HCT116 (cell line): Measurements from ENCODE around the gene CSH2. TPM values are rescaled to one million over a fixed set of nuclear protein-coding genes. Genes with fewer than 3 reads are reported as not detected.

Experiments used
- ATAC-seq: fragments of 200-7000 bp; cut with Tn5 transposase; 2 replicates; pipeline ENCODE4 v1.9.1; 2020; ENCODE audit warnings: mild to moderate bottlenecking, moderate library complexity
- BruUV-seq: library from RNA; stranded (reverse); fragments of 400-500 nt; replicated peaks from 2 replicates; lab custom pipeline; 2021; lab: Mats Ljungman, UMichigan
- CTCF ChIA-PET: fragments of 300-600 bp; sonication (Branson Sonifier 250); formaldehyde crosslinking; loops from one replicate; lab custom pipeline; 2021; ENCODE audit warnings: antibody characterized with exemption; lab: Charles Lee
- POLR2A ChIA-PET: fragments of 300-600, 350-600 bp; sonication (Branson Sonifier 250); formaldehyde crosslinking; loops from one replicate; lab custom pipeline; 2021; ENCODE audit warnings: antibody characterized with exemption; lab: Charles Lee
- RAD21 ChIA-PET, 2 experiments: fragments of 300-600 bp; sonication (Branson Sonifier 250); formaldehyde crosslinking; loops; one replicate each; lab custom pipeline; 2023; ENCODE audit warnings: low total read pairs in 2 of 2; ENCODE audit not compliant: uncharacterized antibody in 2 of 2, unreplicated experiment in 2 of 2, low non-redundant PET in 1 of 2; lab: Charles Lee
- DNase-seq: peaks from one replicate; pipeline ENCODE4 v3.0.0-alpha.2; 2010; ENCODE audit warnings: low read depth, low spot score
- H2AFZ ChIP-seq: fragments of 200-600 bp; shearing (Covaris generic), sonication (generic); 2 replicates; pipeline ENCODE4 v1.6.1; 2017; ENCODE audit warnings: low read depth, mixed run types, mixed read lengths, antibody characterized with exemption, low read length; ENCODE audit not compliant: poor library complexity, severe bottlenecking
- H3K27ac ChIP-seq: 2 replicates; pipeline ENCODE4 v1.5.1; 2012; ENCODE audit warnings: low read depth, low read length
- H3K27me3 ChIP-seq: fragments of 200-600 bp; sonication (generic); 2 replicates; pipeline ENCODE4 v1.6.1; 2016; ENCODE audit warnings: mixed run types, low read length, mixed read lengths; ENCODE audit not compliant: insufficient read depth
- H3K36me3 ChIP-seq, 2 experiments: fragments of 200-500 bp in 1 of 2; fragments of 200-600 bp in 1 of 2; sonication (Bioruptor generic) in 1 of 2; sonication (generic) in 1 of 2; 2 replicates each; pipeline versions ENCODE4 v1.5.1 to v1.6.1; 2014 to 2016; ENCODE audit warnings: low read length in 2 of 2, inconsistent platforms in 1 of 2, mixed read lengths in 1 of 2, mixed run types in 1 of 2; ENCODE audit not compliant: insufficient read depth in 2 of 2, control insufficient read depth in 1 of 2
- H3K4me1 ChIP-seq, 2 experiments: fragments of 200-600 bp in 1 of 2; sonication (generic) in 1 of 2; 2 replicates each; pipeline versions ENCODE4 v1.5.1 to v1.6.1; 2012 to 2017; ENCODE audit warnings: low read length in 2 of 2, inconsistent platforms in 1 of 2, mild to moderate bottlenecking in 1 of 2, mixed read lengths in 1 of 2, mixed run types in 1 of 2, moderate library complexity in 1 of 2; ENCODE audit not compliant: insufficient read depth in 2 of 2, control insufficient read depth in 1 of 2
- H3K4me2 ChIP-seq: fragments of 200-600 bp; sonication (generic); 2 replicates; pipeline ENCODE4 v1.6.1; 2017; ENCODE audit warnings: mixed run types, low read length, mixed read lengths
- H3K4me3 ChIP-seq, 2 experiments: fragments of 200-600 bp in 1 of 2; sonication (generic) in 1 of 2; replicated peaks in 1 of 2; 2 replicates each; pipeline ENCODE4 v1.5.1; 2011 to 2016; ENCODE audit warnings: low read length in 2 of 2, control low read depth in 1 of 2, low read depth in 1 of 2, mild to moderate bottlenecking in 1 of 2, mixed read lengths in 1 of 2, mixed run types in 1 of 2
- H3K79me2 ChIP-seq: fragments of 200-600 bp; sonication (generic); 2 replicates; pipeline ENCODE4 v1.6.1; 2017; ENCODE audit warnings: mild to moderate bottlenecking, mixed run types, low read length, moderate library complexity, mixed read lengths; ENCODE audit not compliant: insufficient read depth
- H3K9ac ChIP-seq: fragments of 200-600 bp; sonication (generic); 2 replicates; pipeline ENCODE4 v1.6.1; 2016; ENCODE audit warnings: low read length, mixed read lengths
- H3K9me2 ChIP-seq: fragments of 200-600 bp; sonication (generic), shearing (Covaris generic); 2 replicates; pipeline ENCODE4 v1.6.1; 2017; ENCODE audit warnings: mixed run types, mild to moderate bottlenecking, moderate library complexity; ENCODE audit not compliant: insufficient read depth
- H3K9me3 ChIP-seq, 2 experiments: fragments of 200-500 bp in 1 of 2; fragments of 200-600 bp in 1 of 2; sonication (Bioruptor generic) in 1 of 2; sonication (generic) in 1 of 2; 2 replicates each; pipeline ENCODE4 v1.6.1; 2014 to 2017; ENCODE audit warnings: low read length in 2 of 2, mixed read lengths in 2 of 2, inconsistent platforms in 1 of 2, low read depth in 1 of 2, mild to moderate bottlenecking in 1 of 2, mixed run types in 1 of 2, moderate library complexity in 1 of 2; ENCODE audit not compliant: control insufficient read depth in 1 of 2, insufficient read depth in 1 of 2
- H4K20me1 ChIP-seq: fragments of 200-600 bp; sonication (generic), shearing (Covaris generic); 2 replicates; pipeline ENCODE4 v1.6.1; 2017; ENCODE audit warnings: mixed run types, mild to moderate bottlenecking, moderate library complexity; ENCODE audit not compliant: insufficient read depth
- CEBPB ChIP-seq: IDR thresholded peaks from 2 replicates; pipeline ENCODE4 v1.6.1; 2012; ENCODE audit warnings: low read depth
- EGR1 ChIP-seq: IDR thresholded peaks from 2 replicates; pipeline ENCODE4 v1.6.1; 2012; ENCODE audit warnings: low read depth
- ELF1 ChIP-seq: IDR thresholded peaks from 2 replicates; pipeline ENCODE4 v1.6.1; 2012; ENCODE audit warnings: low read depth, borderline replicate concordance
- EZH2 ChIP-seq: fragments of 200-600 bp; sonication (generic); IDR thresholded peaks from 2 replicates; pipeline ENCODE4 v1.6.1; 2017; ENCODE audit warnings: antibody characterized with exemption, mixed run types
- FOSL1 ChIP-seq: IDR thresholded peaks from 2 replicates; pipeline ENCODE4 v1.6.1; 2012; ENCODE audit warnings: low read depth
- JUND ChIP-seq: IDR thresholded peaks from 2 replicates; pipeline ENCODE4 v1.6.1; 2012
- POLR2A ChIP-seq: IDR thresholded peaks from 2 replicates; pipeline ENCODE4 v1.7.0; 2011; ENCODE audit warnings: borderline replicate concordance; ENCODE audit not compliant: insufficient read depth, insufficient read length; ENCODE audit errors: extremely low read depth
- POLR2AphosphoS5 ChIP-seq: IDR thresholded peaks from 2 replicates; pipeline ENCODE4 v1.6.1; 2011; ENCODE audit warnings: mild to moderate bottlenecking, low read depth, low read length, moderate library complexity
- SIN3A ChIP-seq: IDR thresholded peaks from 2 replicates; pipeline ENCODE4 v1.6.1; 2012; ENCODE audit warnings: low read depth
- SP1 ChIP-seq: IDR thresholded peaks from 2 replicates; pipeline ENCODE4 v1.6.1; 2012; ENCODE audit warnings: low read depth
- SRF ChIP-seq: IDR thresholded peaks from 2 replicates; pipeline ENCODE4 v1.6.1; 2012; ENCODE audit warnings: low read depth
- TCF7L2 ChIP-seq: IDR thresholded peaks from 2 replicates; pipeline ENCODE4 v1.7.0; 2011; ENCODE audit warnings: borderline replicate concordance, inconsistent platforms; ENCODE audit not compliant: insufficient read depth, insufficient read length; ENCODE audit errors: extremely low read depth
- ZFX ChIP-seq: fragments of 450-650 bp; IDR thresholded peaks from 2 replicates; pipeline ENCODE4 v1.6.1; 2017
- ZNF274 ChIP-seq: fragments of 200-500 bp; sonication (Bioruptor generic); IDR thresholded peaks from 2 replicates; pipeline ENCODE4 v1.6.1; 2014; ENCODE audit warnings: mild to moderate bottlenecking, low read depth, low read length, inconsistent platforms
- intact Hi-C: fragments of 100-400 bp; cut with micrococcal nuclease; formaldehyde crosslinking; loops from 2 replicates; pipeline ENCODE4 v1.10.0; 2022
- total RNA-seq: library from RNA; stranded (reverse); gene quantifications from one replicate; pipeline ENCODE4 v1.2.1, GENCODE V29; 2021; ENCODE audit not compliant: unreplicated experiment
- TF ChIP-seq, protein P1 (sequence below): IDR thresholded peaks from 2 replicates; pipeline ENCODE4 v1.6.1; 2012
- TF ChIP-seq, protein P2 (sequence below), 3 experiments: fragments of 200-600 bp in 1 of 3; sonication (generic) in 1 of 3; IDR thresholded peaks in 2 of 3; conservative IDR thresholded peaks in 1 of 3; 2 replicates each; pipeline ENCODE4 v1.5.1; 2012 to 2017; ENCODE audit warnings: low read depth in 2 of 3, low read length in 2 of 3, antibody characterized with exemption in 1 of 3, borderline replicate concordance in 1 of 3, control low read depth in 1 of 3, mild to moderate bottlenecking in 1 of 3, mixed read lengths in 1 of 3, mixed run types in 1 of 3, moderate library complexity in 1 of 3; ENCODE audit not compliant: insufficient read depth in 1 of 3
- TF ChIP-seq, protein P3 (sequence below): IDR thresholded peaks from 2 replicates; pipeline ENCODE4 v1.6.1; 2011; ENCODE audit warnings: mild to moderate bottlenecking, low read length, moderate library complexity; ENCODE audit not compliant: insufficient replicate concordance; ENCODE audit errors: extremely low read depth

The CSH2 gene
- total RNA-seq, 1 experiment from 2014 or later, result not detected

DNA sequence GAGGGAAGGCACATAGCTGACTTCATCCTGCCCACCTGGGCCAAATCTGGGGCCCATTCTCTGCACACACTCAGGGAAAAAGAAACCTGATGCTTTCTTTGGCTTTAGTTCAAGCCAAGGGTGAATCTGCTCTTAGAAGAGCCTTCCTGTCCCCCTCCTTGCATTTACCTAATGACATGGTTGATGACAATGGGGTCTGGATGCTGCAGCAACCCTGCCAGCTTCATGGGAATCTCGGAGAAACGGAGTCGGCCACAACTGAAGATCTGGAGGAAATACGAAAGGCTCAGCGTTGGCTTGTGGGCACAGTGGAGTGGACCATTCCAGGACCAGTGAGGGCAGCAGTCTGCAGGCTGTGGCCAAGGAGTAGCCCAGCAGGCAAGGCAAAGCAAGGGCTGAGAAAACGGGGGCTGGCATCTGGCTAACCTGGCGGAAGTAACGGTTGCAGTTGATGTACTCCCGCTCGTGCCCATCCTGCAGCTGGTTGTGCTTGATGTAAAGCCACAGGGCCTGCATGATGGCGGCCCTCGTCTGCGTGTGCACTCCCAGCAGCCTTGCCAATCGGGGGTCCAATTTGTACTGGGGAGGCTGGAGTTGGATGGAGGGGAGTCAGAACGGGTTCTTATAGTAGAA lies 39.6 kb downstream of the CSH2 start:
- ChIA-PET CTCF (interaction anchor here (0.7 to 1.9 kb wide), 11 partner anchors 8 to 408 kb away, joined by 3 to 10 read pairs (median 3); partner anchors contain the start of gene CCDC47), RAD21 (no interaction called here), POLR2A (no interaction called here)
- H3K27ac ChIP-seq, result no peak overlapping the region; the same call in 1 of the 2 replicates
- H2AFZ ChIP-seq, result no peak overlapping the region
- no peaks in the 10 kb centered on the region for H3K9me3 ChIP-seq
- peaks cover 66% of the 10 kb centered on the region for H3K79me2 ChIP-seq
- H3K27me3 ChIP-seq, result no peaks in the 10 kb centered on the region
- DNase-seq (no peak), ATAC-seq (no peak)
- no peak for TF ChIP-seq TCF7L2
- TF ChIP-seq POLR2AphosphoS5, result no peak
- no peak for TF ChIP-seq ELF1
- TF ChIP-seq CEBPB, result no peak
- TF ChIP-seq POLR2A, result no peak
- TF ChIP-seq, protein P1, sequence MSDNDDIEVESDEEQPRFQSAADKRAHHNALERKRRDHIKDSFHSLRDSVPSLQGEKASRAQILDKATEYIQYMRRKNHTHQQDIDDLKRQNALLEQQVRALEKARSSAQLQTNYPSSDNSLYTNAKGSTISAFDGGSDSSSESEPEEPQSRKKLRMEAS, result no peak
- no peak for TF ChIP-seq ZNF274
- no peak for TF ChIP-seq SP1
- TF ChIP-seq SRF, result no peak
- TF ChIP-seq EGR1, result no peak
- TF ChIP-seq, protein P2, sequence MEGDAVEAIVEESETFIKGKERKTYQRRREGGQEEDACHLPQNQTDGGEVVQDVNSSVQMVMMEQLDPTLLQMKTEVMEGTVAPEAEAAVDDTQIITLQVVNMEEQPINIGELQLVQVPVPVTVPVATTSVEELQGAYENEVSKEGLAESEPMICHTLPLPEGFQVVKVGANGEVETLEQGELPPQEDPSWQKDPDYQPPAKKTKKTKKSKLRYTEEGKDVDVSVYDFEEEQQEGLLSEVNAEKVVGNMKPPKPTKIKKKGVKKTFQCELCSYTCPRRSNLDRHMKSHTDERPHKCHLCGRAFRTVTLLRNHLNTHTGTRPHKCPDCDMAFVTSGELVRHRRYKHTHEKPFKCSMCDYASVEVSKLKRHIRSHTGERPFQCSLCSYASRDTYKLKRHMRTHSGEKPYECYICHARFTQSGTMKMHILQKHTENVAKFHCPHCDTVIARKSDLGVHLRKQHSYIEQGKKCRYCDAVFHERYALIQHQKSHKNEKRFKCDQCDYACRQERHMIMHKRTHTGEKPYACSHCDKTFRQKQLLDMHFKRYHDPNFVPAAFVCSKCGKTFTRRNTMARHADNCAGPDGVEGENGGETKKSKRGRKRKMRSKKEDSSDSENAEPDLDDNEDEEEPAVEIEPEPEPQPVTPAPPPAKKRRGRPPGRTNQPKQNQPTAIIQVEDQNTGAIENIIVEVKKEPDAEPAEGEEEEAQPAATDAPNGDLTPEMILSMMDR (IDR thresholded peaks at IDR 0.05 in 2 of 3, conservative IDR thresholded peaks at IDR 0.05 in 1 of 3; ENCODE audit: borderline replicate concordance in 1 of 3, insufficient read depth in 1 of 3, low read depth in 2 of 3, low read length in 2 of 3), result no peak
- no peak for TF ChIP-seq FOSL1
- no peak for TF ChIP-seq SIN3A
- TF ChIP-seq JUND, result no peak
- TF ChIP-seq ZFX, result no peak
- TF ChIP-seq EZH2, result no peak
- TF ChIP-seq, protein P3, sequence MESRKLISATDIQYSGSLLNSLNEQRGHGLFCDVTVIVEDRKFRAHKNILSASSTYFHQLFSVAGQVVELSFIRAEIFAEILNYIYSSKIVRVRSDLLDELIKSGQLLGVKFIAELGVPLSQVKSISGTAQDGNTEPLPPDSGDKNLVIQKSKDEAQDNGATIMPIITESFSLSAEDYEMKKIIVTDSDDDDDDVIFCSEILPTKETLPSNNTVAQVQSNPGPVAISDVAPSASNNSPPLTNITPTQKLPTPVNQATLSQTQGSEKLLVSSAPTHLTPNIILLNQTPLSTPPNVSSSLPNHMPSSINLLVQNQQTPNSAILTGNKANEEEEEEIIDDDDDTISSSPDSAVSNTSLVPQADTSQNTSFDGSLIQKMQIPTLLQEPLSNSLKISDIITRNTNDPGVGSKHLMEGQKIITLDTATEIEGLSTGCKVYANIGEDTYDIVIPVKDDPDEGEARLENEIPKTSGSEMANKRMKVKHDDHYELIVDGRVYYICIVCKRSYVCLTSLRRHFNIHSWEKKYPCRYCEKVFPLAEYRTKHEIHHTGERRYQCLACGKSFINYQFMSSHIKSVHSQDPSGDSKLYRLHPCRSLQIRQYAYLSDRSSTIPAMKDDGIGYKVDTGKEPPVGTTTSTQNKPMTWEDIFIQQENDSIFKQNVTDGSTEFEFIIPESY, result no peak
- H3K36me3 ChIP-seq, result peaks cover 61 to 85% of the 10 kb centered on the region in 2 experiments
- BruUV-seq, result no TSS peak
- no peak overlapping the region for H3K9ac ChIP-seq
- no peak overlapping the region for H3K4me3 ChIP-seq
- H4K20me1 ChIP-seq, result no peaks in the 10 kb centered on the region
- no peaks in the 10 kb centered on the region for H3K9me2 ChIP-seq
- no peak overlapping the region for H3K4me2 ChIP-seq
- H3K4me1 ChIP-seq, result peaks cover 7 to 16% of the 10 kb centered on the region in 2 experiments
- intact Hi-C loops, result loop anchor here (2.0 kb wide), 1 partner anchor 91 kb away; no protein-coding TSS in a partner anchor
